GM21717 (cell line): ENCODE results near the gene UFD1.
A peak's percentile ranks its signal among the peaks of the same experiment; 100 is the strongest.

Experiments used
- ATAC-seq: cut with Tn5 transposase; IDR thresholded peaks from one replicate; pipeline ENCODE4 v1.9.1; 2021; ENCODE audit warnings: mild to moderate bottlenecking, moderate library complexity; ENCODE audit not compliant: unreplicated experiment

UFD1 gene

DNA sequence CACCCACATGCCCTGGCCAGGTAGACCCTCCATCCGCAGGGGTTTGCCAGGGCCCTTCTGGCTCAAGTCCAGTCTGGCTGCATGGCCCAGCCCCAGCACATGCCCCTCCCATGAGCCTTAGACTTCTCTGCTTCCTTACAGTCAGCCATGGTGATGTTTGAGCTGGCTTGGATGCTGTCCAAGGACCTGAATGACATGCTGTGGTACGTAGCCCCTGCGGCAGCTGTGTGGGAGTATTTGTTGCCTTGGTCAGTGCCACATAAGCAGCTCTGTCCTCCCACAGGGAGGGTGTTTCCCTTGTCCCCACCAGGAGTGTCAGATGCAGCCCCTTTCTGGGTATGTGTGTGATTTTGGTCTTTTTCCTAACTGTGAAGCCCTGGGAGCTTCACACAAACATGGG is 18.3 kb upstream of the UFD1 start:
- ATAC-seq = no peak

- no peak for ATAC-seq
Observed at GRCh38 chr22:19496324-19496630, 17.3 kb upstream of the UFD1 start.

DNA sequence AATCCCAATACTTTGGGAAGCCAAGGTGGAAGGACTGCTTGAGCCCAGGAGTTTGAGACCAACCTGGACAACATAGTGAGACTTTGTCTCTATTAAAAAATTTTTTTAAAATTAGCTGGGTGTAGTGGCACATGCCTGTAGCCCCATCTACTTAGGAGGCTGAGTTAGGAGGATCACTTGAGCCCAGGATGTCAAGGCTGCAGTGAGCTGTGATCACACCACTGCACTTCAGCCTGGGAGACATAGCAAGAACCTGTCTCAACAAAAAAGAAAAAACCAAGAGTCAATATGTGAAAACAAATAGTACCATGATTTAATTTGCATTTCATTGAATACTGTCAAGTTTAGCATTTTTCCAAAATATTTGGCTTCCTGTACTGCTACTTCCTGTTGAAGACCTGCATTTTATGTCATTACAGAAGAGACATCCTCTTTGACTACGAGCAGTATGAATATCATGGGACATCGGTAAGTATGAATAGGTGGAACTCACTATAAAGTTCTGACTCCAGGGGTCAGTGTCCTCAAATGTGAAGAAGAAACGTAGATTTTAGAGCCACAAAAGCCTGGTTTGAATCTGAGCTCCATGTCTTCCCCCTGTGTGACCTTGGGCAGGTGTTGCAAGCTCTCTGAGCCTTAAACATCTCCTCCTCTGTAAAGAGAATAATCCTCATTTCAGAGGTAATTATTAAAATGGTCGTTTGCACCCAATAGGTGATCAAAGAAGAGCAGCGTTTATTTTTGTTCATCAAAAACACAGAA is 16.8 kb upstream of the UFD1 start:
- no peak for ATAC-seq

DNA sequence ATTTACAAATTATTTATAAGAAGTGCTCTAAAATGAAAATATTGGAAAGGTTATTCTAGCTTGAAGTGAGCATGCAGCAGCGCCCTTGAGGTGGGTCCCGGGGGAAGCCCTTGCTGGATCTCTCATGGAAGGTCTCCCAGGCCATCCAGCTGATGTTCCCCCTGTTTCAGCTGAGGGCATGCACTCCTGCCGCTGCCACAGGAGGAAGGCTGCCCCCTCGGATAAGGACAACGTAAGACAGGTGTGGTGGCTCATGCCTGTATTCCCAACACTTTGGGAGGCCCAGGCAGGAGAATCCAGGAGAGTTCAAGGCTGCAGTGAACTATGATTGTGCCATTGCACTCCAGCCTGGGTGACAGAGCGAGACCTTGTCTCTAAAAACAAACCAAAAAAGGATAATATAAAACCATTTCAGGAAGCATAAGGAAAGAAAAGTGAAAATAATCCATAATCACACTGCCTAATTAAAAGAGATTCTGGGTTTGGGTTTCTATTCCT is 15.7 kb upstream of the UFD1 start:
- no peak for ATAC-seq

GRCh38 chr22:19494001-19494560 is 15.1 kb upstream of the UFD1 start:
- no peak for ATAC-seq

- no peak for ATAC-seq
Observed at GRCh38 chr22:19492504-19493174, 13.6 kb upstream of the UFD1 start.

DNA sequence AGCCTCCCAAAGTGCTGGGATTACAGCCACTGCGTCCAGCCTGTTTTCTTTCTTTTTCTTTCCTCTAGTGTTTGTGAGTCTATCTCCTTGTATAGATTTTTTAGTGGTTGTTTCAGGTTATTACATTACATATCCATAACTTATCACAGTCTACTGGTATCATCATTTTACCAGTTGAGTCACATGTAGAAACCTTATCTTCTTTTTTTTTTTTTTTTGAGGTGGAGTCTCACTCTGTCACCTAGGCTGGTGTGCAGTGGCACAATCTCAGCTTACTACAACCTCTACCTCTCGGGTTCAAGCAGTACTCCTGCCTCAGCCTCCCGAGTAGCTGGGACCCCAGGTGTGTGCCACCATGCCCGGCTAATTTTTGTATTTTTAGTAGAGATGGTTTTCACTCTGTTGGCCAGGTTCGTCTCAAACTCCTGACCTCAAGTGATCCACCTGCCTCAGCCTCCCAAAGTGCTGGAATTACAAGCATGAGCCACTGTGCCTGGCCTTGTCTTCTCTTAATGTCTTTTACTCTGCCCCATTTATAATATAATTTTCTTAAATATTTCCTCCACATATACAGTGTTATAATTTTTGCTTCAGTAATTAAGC is 11.7 kb upstream of the UFD1 start:
- ATAC-seq = no peak

- ATAC-seq = no peak
Observed at GRCh38 chr22:19488884-19489843, 10.2 kb upstream of the UFD1 start.

GRCh38 chr22:19488285-19488684 is 9.3 kb upstream of the UFD1 start:
- no peak for ATAC-seq

DNA sequence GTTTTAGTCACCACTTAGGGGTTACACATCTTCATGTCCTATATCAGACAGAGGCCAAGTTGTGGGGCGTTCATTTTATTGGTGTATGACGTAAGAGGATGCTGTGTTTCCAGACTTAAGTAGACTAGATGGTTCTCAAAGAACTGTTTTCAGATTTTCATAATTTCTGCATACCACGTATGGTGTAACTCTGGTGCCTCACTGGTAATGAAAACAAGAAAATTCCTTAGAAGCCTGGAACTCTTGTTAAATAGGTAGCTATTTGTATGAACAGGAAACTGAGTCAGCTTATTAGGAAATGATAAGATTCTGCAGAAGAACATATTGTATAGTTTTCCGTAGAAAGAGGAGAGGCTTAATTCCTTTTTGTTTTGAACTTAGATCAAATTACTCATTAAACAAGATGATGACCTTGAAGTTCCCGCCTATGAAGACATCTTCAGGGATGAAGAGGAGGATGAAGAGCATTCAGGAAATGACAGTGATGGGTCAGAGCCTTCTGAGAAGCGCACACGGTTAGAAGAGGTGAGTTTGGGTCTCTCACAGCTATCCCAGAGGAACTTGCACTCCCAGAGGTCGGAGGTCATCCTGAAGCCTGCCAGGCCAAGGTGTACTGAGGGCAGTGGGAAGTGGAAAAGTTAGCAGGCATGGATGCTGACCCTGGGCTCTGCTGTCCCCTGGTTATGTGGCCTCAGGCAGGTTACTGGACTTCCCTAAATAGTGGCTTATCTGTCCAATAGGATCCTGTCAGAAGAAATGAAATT is 4.7 kb upstream of the UFD1 start:
- ATAC-seq = no peak

- no peak for ATAC-seq
Observed at GRCh38 chr22:19482297-19482696, 3.3 kb upstream of the UFD1 start.

DNA sequence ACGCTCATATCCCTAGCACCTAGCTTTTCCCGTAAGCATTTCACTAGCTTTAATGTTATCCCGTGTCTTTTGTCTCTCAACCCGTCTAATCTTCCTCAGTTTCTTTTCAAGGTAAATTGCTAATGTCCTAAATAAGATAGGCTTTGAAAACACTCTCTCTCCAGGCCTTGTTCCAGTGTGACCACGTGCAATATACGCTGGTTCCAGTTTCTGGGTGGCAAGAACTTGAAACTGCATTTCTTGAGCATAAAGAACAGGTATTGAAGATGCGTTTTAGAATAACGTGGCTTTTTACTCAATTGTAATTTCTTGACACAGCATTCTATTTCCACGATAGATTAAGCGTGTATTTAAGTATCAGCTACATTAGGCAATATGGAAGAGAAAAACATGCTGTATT is 1.8 kb upstream of the UFD1 start:
- ATAC-seq = no peak

DNA sequence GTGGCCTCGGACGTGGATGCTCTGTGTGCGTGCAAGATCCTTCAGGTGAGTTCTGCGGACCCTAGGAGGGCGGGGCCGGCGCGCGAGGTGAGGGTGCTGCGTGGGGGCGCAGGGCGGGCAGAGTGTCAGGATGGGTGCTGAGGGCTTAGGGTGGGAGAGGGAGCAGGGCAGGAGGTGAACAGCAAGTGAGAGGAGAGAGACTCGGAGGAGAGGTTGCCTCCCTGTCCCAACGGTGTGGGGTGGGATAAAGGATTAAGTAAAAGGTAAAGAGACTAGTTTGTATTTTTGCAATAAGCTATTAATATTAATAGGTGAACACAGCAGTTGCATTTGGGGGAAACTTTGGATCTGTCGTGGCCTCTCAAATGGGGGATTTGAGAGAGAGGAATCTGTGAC is 1.2 kb upstream of the UFD1 start:
- peak; percentile 10 for ATAC-seq

DNA sequence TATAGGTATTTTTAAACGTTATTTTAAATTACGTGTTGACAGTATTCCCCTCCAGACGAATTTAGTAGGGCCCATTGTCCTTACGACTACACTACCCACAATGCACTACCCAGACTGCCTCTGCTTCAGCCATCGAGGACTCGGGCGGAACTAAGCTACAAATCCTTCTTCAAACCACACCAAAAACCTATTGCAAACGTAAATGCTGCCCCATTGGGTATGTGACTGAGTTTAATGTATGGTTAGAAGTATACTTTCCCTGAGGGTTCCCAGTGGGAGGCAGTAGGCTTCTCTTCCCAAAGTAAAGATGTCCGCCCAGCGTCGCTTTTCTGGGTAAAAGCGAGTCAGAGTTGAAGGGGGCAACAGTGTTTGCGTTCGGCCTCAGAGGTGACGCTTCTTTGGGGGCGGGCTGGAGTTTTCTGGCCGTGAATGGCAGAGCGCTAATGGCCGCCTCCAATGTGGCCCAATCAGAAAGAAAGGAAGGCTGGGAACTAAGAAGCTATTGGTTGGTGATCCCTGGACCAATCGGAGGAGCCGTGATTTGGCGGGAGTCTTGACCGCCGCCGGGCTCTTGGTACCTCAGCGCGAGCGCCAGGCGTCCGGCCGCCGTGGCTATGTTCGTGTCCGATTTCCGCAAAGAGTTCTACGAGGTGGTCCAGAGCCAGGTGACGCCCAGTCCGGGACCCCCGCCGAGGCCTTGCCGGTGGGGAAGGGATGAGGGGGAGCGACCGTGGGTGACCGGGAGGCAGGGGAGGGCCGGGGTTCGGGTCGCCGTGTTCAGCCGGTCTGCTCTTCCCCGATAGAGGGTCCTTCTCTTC is 571 bp upstream of the UFD1 start, which contains the start of gene CDC45:
Gene CDC45, plus strand, starts transcription at position 566 of the 818 bp plus-strand sequence. Its CDS starts 49 bp downstream, at position 615.
- peak; percentile 69 for ATAC-seq

- no peak for ATAC-seq
Observed at GRCh38 chr22:19478045-19478900, 720 bp downstream of the UFD1 start.

DNA sequence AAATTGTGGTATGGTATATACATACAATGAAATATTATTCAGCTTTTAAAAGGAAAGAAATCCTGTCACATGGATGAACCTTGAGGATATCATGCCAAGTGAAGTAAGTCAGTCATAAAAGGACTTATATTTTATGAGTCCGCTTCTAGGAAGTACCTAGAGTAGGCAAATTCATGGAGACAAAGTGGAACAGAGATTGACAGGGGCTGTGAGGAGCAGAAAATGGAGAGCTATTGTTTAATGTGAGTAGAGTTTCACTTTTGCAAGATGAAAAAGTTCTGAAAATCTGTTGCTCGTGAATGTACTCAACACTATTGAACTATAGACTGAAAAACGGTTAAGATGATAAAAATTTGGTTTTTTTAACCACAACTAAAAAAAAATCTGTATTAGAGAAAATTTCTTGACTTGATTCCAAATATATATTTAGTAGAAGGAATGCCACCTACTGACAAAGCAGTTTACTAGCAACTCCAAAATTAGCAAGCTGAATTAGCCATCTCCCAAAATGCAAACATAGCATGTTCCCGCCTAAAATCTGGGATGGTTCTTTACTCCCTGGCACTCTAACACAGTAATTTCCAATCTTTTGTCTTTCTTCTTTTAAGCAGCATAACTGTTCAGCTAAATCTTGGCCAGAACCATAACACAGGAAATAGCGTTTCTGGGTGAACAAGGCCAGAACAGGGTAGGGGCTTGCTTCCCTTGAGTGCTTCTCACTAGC is 1.5 kb downstream of the UFD1 start:
- no peak for ATAC-seq

GRCh38 chr22:19476023-19476422 is 3.0 kb downstream of the UFD1 start:
- no peak for ATAC-seq
